ENCODE data around the gene DDX31.

DNA sequence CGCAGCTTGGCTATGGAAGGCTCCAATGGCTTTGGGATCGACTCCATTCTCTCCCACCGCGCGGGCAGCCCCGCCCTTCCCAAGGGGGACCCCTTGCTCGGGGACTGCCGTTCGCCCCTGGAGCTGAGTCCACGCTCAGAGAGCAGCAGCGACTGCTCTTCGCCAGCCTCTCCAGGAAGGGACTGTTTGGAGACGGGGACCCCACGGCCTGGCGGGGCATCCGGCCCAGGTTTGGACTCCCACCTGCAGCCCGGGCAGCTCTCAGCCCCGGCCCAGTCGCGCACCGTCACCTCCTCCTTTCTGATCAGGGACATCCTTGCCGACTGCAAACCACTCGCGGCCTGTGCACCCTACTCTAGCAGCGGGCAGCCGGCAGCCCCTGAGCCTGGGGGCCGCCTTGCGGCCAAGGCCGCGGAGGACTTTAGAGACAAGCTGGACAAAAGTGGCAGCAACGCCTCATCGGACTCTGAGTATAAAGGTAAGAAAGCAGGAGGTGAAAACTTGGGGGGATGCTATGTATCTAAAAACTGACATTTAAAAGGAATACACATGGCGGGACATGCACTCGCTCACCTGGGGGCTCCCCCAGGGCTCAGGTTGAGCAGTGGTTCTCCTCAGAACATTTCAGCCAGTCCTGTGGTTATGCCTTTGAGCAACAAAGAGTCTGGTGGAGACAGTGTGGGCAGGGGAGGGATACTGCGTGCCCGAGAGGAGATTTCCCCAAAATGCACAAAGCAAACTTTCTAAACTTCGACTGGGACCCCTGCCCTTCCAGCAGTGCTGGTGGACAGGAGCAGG, 86.8 kb downstream of the DDX31 start:
- no peak for TF ChIP-seq POLR2A (IDR thresholded peaks at IDR 0.05)
- TF ChIP-seq, protein P1, sequence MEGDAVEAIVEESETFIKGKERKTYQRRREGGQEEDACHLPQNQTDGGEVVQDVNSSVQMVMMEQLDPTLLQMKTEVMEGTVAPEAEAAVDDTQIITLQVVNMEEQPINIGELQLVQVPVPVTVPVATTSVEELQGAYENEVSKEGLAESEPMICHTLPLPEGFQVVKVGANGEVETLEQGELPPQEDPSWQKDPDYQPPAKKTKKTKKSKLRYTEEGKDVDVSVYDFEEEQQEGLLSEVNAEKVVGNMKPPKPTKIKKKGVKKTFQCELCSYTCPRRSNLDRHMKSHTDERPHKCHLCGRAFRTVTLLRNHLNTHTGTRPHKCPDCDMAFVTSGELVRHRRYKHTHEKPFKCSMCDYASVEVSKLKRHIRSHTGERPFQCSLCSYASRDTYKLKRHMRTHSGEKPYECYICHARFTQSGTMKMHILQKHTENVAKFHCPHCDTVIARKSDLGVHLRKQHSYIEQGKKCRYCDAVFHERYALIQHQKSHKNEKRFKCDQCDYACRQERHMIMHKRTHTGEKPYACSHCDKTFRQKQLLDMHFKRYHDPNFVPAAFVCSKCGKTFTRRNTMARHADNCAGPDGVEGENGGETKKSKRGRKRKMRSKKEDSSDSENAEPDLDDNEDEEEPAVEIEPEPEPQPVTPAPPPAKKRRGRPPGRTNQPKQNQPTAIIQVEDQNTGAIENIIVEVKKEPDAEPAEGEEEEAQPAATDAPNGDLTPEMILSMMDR (IDR thresholded peaks at IDR 0.05): no peak

Measured in body of pancreas (tissue), 4 donors.